ENCODE data around the gene LRRK1.

DNA sequence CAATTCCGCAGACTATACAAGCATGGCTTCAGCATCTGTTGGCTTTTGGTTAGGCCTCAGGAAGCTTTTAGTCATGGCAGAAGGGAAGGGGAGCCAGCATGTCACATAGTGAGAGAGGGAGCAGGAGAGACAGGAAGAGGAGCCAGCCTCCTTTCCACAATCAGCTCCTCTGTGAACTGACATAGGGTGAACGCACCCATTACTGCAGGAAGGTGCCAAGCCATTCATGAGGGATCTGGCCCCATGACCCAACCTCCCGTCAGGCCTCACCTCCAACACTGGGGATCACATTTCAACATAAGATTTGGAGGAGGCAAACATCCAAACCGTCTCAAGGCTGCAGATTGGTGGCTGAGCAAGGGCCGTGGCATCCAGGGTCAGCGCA is 106.3 kb downstream of the LRRK1 start:
- TF ChIP-seq, protein P1, sequence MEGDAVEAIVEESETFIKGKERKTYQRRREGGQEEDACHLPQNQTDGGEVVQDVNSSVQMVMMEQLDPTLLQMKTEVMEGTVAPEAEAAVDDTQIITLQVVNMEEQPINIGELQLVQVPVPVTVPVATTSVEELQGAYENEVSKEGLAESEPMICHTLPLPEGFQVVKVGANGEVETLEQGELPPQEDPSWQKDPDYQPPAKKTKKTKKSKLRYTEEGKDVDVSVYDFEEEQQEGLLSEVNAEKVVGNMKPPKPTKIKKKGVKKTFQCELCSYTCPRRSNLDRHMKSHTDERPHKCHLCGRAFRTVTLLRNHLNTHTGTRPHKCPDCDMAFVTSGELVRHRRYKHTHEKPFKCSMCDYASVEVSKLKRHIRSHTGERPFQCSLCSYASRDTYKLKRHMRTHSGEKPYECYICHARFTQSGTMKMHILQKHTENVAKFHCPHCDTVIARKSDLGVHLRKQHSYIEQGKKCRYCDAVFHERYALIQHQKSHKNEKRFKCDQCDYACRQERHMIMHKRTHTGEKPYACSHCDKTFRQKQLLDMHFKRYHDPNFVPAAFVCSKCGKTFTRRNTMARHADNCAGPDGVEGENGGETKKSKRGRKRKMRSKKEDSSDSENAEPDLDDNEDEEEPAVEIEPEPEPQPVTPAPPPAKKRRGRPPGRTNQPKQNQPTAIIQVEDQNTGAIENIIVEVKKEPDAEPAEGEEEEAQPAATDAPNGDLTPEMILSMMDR (conservative IDR thresholded peaks at IDR 0.05; ENCODE audit: low read depth in 2 of 2) = no peak
- no peak for TF ChIP-seq EZH2phosphoT487 (IDR thresholded peaks at IDR 0.05; ENCODE audit: unreplicated experiment)
- no peak for TF ChIP-seq EZH2 (IDR thresholded peaks at IDR 0.05; ENCODE audit: low read depth, unreplicated experiment)

All from GM23338 (cell line).